Measurements from ENCODE around the gene FAM25A.

Gene FAM25A

GRCh38 chr10:87053577-87054181, 33.6 kb downstream of the FAM25A start:
- H3K4me3 ChIP-seq (ENCODE audit: low read length), result no peak overlapping the region
- no peak for DNase-seq (ENCODE audit: low read depth)
- TF ChIP-seq CTCF (IDR thresholded peaks at IDR 0.05; ENCODE audit: insufficient read depth, low read depth, low read length, missing control alignments), result no peak

- H3K4me3 ChIP-seq (ENCODE audit: low read length), result no peak overlapping the region
- TF ChIP-seq CTCF (IDR thresholded peaks at IDR 0.05; ENCODE audit: insufficient read depth, low read depth, low read length, missing control alignments), result peak; percentile 6
- DNase-seq (ENCODE audit: low read depth), result peak; percentile 36
These were observed 34.5 kb downstream of the FAM25A start for GRCh38 chr10:87054373-87055295.

DNA sequence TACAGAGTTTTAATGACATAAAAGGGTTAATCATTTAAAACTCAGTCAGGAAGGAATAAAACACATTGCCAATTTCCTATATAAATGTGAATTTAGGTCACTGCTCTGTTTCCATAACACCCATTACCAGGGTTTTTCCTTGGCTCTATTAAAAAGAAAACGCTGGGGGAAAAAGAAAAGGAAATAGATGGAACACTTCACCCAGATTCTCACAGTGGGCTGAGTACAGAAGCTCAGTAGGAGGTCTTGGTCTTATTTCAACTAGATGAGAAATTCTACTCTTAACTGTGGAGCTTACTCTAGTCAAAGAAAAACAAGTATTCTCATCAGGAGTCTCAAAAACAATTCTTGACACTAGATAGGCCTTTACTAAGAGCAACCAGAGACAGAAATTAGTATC, 38.1 kb downstream of the FAM25A start:
- DNase-seq (ENCODE audit: low read depth), result no peak
- H3K4me3 ChIP-seq (ENCODE audit: low read length), result no peak overlapping the region

DNA sequence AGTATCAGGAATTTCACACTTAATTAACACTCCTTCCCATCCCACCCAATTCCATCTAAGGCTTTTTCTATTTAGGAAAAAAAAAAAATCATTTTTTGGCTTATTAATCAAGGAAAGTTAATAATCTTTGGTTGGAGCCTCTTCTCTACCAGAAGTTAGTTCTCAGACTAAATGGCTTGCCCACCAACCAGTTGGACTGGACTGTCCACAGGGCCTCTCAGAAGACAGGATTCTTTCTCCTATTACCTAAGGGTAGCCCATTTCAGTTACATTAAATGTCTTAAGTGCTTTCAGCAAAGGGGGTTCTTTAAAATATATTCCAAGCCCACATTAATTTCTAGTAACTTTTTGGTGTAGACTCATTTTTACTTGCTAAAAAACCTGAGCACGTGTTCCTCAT, 39.3 kb downstream of the FAM25A start:
- TF ChIP-seq CTCF (IDR thresholded peaks at IDR 0.05; ENCODE audit: insufficient read depth, low read depth, low read length, missing control alignments), result no peak
- no peak for DNase-seq (ENCODE audit: low read depth)
- no peak overlapping the region for H3K4me3 ChIP-seq (ENCODE audit: low read length)

More for the DNA sequence above, 38.1 kb downstream of the FAM25A start:
- TF ChIP-seq CTCF (IDR thresholded peaks at IDR 0.05; ENCODE audit: insufficient read depth, low read depth, low read length, missing control alignments), result no peak

- TF ChIP-seq CTCF (IDR thresholded peaks at IDR 0.05; ENCODE audit: insufficient read depth, low read depth, low read length, missing control alignments), result no peak
- H3K4me3 ChIP-seq (ENCODE audit: low read length), result no peak overlapping the region
- DNase-seq (ENCODE audit: low read depth), result no peak
These were observed 40.3 kb downstream of the FAM25A start for GRCh38 chr10:87060280-87060928.

DNA sequence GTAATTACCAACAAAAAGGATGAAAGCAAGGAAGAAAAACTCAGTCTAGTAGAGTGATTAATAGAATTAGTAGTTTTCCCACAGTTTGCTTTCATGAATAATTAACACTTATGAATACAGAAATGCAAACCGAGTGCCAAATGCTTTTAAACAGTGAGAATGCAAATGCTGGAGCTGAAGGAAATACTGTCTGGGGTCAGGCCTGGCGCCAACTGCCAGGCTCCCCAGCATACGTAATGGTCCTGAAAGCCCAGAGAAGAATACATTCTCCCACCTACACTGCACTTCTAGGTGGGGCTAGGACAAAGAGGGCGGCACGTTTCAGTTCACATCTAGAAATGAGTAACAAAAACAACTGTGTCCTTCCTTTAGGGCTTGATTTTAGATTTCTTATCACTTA, 44.6 kb downstream of the FAM25A start:
- no peak overlapping the region for H3K4me3 ChIP-seq (ENCODE audit: low read length)
- no peak for DNase-seq (ENCODE audit: low read depth)
- no peak for TF ChIP-seq CTCF (IDR thresholded peaks at IDR 0.05; ENCODE audit: insufficient read depth, low read depth, low read length, missing control alignments)
